Fibroblast of the conjunctiva (primary cell): Measurements from ENCODE around the gene ISYNA1.

Experiments
- DNase-seq: peaks from one replicate; pipeline ENCODE4 v3.0.0-alpha.2; 2010; ENCODE audit warnings: low read depth

ISYNA1 gene

GRCh38 chr19:18437491-18438330 lies at the start of gene ISYNA1:
Gene ISYNA1 (minus strand): TSS chr19:18438133. CDS start chr19:18437979, 154 bp downstream.
- DNase-seq = no peak

- DNase-seq = no peak
Measured at GRCh38 chr19:18486746-18487145, 48.8 kb upstream of the ISYNA1 start.

GRCh38 chr19:18484992-18485391 lies 47.1 kb upstream of the ISYNA1 start:
- DNase-seq = no peak

GRCh38 chr19:18483119-18483890 lies 45.4 kb upstream of the ISYNA1 start:
- no peak for DNase-seq

GRCh38 chr19:18481505-18482222 lies 43.7 kb upstream of the ISYNA1 start:
- no peak for DNase-seq

- no peak for DNase-seq
Measured at GRCh38 chr19:18480006-18480691, 42.2 kb upstream of the ISYNA1 start.

GRCh38 chr19:18478545-18479311 lies 40.8 kb upstream of the ISYNA1 start:
- DNase-seq = peak; percentile 56

GRCh38 chr19:18477974-18478373 lies 40.0 kb upstream of the ISYNA1 start:
- DNase-seq = no peak

- no peak for DNase-seq
Measured at GRCh38 chr19:18477042-18477779, 39.3 kb upstream of the ISYNA1 start.

GRCh38 chr19:18476507-18477041 lies 38.6 kb upstream of the ISYNA1 start:
- no peak for DNase-seq

- DNase-seq = no peak
Measured at GRCh38 chr19:18475762-18476331, 37.9 kb upstream of the ISYNA1 start.

- no peak for DNase-seq
Measured at GRCh38 chr19:18475004-18475453, 37.1 kb upstream of the ISYNA1 start.

- no peak for DNase-seq
Measured at GRCh38 chr19:18474366-18474887, 36.5 kb upstream of the ISYNA1 start.

- DNase-seq = no peak
Measured at GRCh38 chr19:18473706-18474087, 35.8 kb upstream of the ISYNA1 start.

- DNase-seq = no peak
Measured at GRCh38 chr19:18473003-18473705, 35.2 kb upstream of the ISYNA1 start.

GRCh38 chr19:18470787-18471186 lies 32.9 kb upstream of the ISYNA1 start:
- DNase-seq = no peak

GRCh38 chr19:18469069-18469846 lies 31.3 kb upstream of the ISYNA1 start:
- DNase-seq = peak; percentile 49

- DNase-seq = no peak
Measured at GRCh38 chr19:18468517-18468916, 30.6 kb upstream of the ISYNA1 start.
